Measurements from ENCODE around the gene ZDHHC14.

GRCh38 chr6:157402996-157403685, 22.2 kb downstream of the ZDHHC14 start:
- TF ChIP-seq CTCF (conservative IDR thresholded peaks at IDR 0.05; ENCODE audit: low read depth, low read length) (no peak), EZH2 (IDR thresholded peaks at IDR 0.05; ENCODE audit: low read length, unreplicated experiment) (no peak)

All from PC-3 (cell line).